ENCODE results near the gene WSCD1. TPM values are rescaled to one million over a fixed set of nuclear protein-coding genes. Genes with fewer than 3 reads are reported as not detected.

WSCD1 gene
- total and polyA plus RNA-seq, 2 donors (not counting 1 experiment from before 2014, with no cell fraction given), result not detected

DNA sequence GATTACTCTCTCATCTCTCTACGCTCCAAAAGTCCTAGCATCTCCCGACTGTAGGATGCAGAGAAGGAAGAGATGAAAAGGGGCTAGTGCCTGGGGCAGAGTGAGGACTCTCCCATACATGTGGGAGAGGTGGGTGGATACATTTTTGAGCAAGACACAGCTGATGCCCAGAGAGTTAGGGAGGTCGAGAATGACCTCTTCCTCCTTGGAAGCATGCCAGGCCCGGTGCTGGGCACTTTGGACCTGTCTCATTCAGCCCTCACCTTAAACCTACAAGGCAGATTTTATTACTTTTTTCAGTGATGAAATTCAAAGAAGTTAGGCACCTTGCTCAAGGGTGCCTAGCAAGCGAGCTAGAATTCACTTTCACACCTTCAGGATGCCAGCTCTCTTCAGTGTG is 38.2 kb downstream of the WSCD1 start:
- TF ChIP-seq, protein P1, sequence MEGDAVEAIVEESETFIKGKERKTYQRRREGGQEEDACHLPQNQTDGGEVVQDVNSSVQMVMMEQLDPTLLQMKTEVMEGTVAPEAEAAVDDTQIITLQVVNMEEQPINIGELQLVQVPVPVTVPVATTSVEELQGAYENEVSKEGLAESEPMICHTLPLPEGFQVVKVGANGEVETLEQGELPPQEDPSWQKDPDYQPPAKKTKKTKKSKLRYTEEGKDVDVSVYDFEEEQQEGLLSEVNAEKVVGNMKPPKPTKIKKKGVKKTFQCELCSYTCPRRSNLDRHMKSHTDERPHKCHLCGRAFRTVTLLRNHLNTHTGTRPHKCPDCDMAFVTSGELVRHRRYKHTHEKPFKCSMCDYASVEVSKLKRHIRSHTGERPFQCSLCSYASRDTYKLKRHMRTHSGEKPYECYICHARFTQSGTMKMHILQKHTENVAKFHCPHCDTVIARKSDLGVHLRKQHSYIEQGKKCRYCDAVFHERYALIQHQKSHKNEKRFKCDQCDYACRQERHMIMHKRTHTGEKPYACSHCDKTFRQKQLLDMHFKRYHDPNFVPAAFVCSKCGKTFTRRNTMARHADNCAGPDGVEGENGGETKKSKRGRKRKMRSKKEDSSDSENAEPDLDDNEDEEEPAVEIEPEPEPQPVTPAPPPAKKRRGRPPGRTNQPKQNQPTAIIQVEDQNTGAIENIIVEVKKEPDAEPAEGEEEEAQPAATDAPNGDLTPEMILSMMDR (IDR thresholded peaks at IDR 0.05), result no peak
- Histone ChIP-seq H3K4me1 (ENCODE audit: control insufficient read depth in 2 of 2, insufficient read depth in 2 of 2, low read length in 2 of 2) (no peaks in the 10 kb centered on the region), H3K79me2 (ENCODE audit: control insufficient read depth, insufficient read depth, low read length) (no peaks in the 10 kb centered on the region), H3K9ac (ENCODE audit: low read length) (no peak overlapping the region), H3K4me3 (ENCODE audit: control extremely low read depth in 1 of 5, extremely low read depth in 1 of 5, insufficient read depth in 1 of 5, low read depth in 2 of 5, low read length in 4 of 5) (no peak overlapping the region), H2AFZ (ENCODE audit: insufficient read depth, low read depth, low read length, poor library complexity, severe bottlenecking) (no peak overlapping the region), H3K36me3 (replicated peaks in 1 of 2; ENCODE audit: control extremely low read depth in 1 of 2, control insufficient read depth in 1 of 2, extremely low read depth in 1 of 2, insufficient read depth in 2 of 2, low read length in 1 of 2) (no peaks in the 10 kb centered on the region), H3K27me3 (replicated peaks in 1 of 4; ENCODE audit: control extremely low read depth in 1 of 4, control insufficient read depth in 3 of 4, insufficient read depth in 4 of 4, low read length in 3 of 4) (no peaks in the 10 kb centered on the region), H3K4me2 (replicated peaks; ENCODE audit: low read depth, low read length, poor library complexity, severe bottlenecking) (no peak overlapping the region), H3K27ac (ENCODE audit: low read length in 2 of 2) (no peak overlapping the region), H3K9me3 (ENCODE audit: control extremely low read depth in 1 of 3, control insufficient read depth in 2 of 3, insufficient read depth in 1 of 3, low read length in 2 of 3) (peaks cover 0 to 3% (median 0%) of the 10 kb centered on the region in 3 donors), H4K20me1 (ENCODE audit: control insufficient read depth, insufficient read depth, low read length, poor library complexity, severe bottlenecking) (no peaks in the 10 kb centered on the region)
- ChIA-PET POLR2A (no interaction called here), CTCF (no interaction called here)
- Mint-ChIP-seq H3K27ac (no peak overlapping the region), H3K9me3 (ENCODE audit: insufficient read depth) (no peaks in the 10 kb centered on the region), H3K4me3 (no peak overlapping the region), H3K27me3 (peaks cover 16% of the 10 kb centered on the region), H3K4me1 (no peaks in the 10 kb centered on the region)
- intact Hi-C loops (cut with micrococcal nuclease), result no loop called here
- WGBS (ENCODE audit: insufficient coverage), result 85% methylated on average over 2 of the region's 5 CpGs
- ATAC-seq (ENCODE audit: low read depth) (no peak), DNase-seq (no peak)

DNA sequence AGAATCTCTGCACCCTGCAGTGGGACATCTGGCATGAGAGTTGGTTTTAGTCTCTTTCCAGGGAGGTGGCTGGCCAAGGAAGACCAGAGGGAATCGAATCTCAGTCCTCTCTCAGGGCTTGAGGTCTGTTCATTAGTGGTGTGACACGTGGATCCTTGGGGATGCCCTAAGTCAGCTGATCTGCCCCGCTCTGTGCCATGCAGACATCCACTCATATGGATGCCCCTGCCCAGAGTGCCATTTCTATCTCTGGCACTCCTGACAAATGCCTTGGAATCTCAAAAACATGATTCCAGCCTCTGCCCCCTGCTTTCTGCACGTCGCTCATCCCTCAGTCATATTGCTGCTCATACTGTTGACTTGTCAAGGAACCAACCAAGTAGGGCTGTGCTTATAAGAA is 38.8 kb downstream of the WSCD1 start:
- H3K79me2 ChIP-seq (ENCODE audit: control insufficient read depth, insufficient read depth, low read length), result no peaks in the 10 kb centered on the region
- H3K9me3 Mint-ChIP-seq (ENCODE audit: insufficient read depth), result peaks cover 2% of the 10 kb centered on the region
- ATAC-seq (ENCODE audit: low read depth) (no peak), DNase-seq (no peak)
- H3K4me3 ChIP-seq (ENCODE audit: control extremely low read depth in 1 of 5, extremely low read depth in 1 of 5, insufficient read depth in 1 of 5, low read depth in 2 of 5, low read length in 4 of 5), result no peak overlapping the region
- no peak overlapping the region for H3K4me2 ChIP-seq (replicated peaks; ENCODE audit: low read depth, low read length, poor library complexity, severe bottlenecking)
- H3K4me3 Mint-ChIP-seq, result no peak overlapping the region
- CTCF ChIA-PET, result no interaction called here
- TF ChIP-seq, protein P1 (IDR thresholded peaks at IDR 0.05), result no peak
- no peak for TF ChIP-seq EZH2 (IDR thresholded peaks at IDR 0.05; ENCODE audit: borderline replicate concordance, insufficient read depth, low read depth, low read length, poor library complexity, severe bottlenecking)
- H4K20me1 ChIP-seq (ENCODE audit: control insufficient read depth, insufficient read depth, low read length, poor library complexity, severe bottlenecking), result no peaks in the 10 kb centered on the region
- H3K27me3 ChIP-seq (replicated peaks in 1 of 4; ENCODE audit: control extremely low read depth in 1 of 4, control insufficient read depth in 3 of 4, insufficient read depth in 4 of 4, low read length in 3 of 4), result no peaks in the 10 kb centered on the region
- peaks cover 16% of the 10 kb centered on the region for H3K27me3 Mint-ChIP-seq
- peaks cover 0 to 3% (median 0%) of the 10 kb centered on the region in 3 donors for H3K9me3 ChIP-seq (ENCODE audit: control extremely low read depth in 1 of 3, control insufficient read depth in 2 of 3, insufficient read depth in 1 of 3, low read length in 2 of 3)
- WGBS (ENCODE audit: insufficient coverage), result 78% methylated on average over 5 of the region's 5 CpGs
- no peak overlapping the region for H3K27ac ChIP-seq (ENCODE audit: low read length in 2 of 2)
- POLR2A ChIA-PET, result no interaction called here
- no peaks in the 10 kb centered on the region for H3K4me1 ChIP-seq (ENCODE audit: control insufficient read depth in 2 of 2, insufficient read depth in 2 of 2, low read length in 2 of 2)
- H3K9ac ChIP-seq (ENCODE audit: low read length), result no peak overlapping the region
- no peaks in the 10 kb centered on the region for H3K4me1 Mint-ChIP-seq
- no peaks in the 10 kb centered on the region for H3K36me3 ChIP-seq (replicated peaks in 1 of 2; ENCODE audit: control extremely low read depth in 1 of 2, control insufficient read depth in 1 of 2, extremely low read depth in 1 of 2, insufficient read depth in 2 of 2, low read length in 1 of 2)
- no peak overlapping the region for H2AFZ ChIP-seq (ENCODE audit: insufficient read depth, low read depth, low read length, poor library complexity, severe bottlenecking)
- H3K27ac Mint-ChIP-seq, result no peak overlapping the region
- intact Hi-C loops (cut with micrococcal nuclease), result no loop called here
